K562 (cell line): ENCODE data around the gene MACROH2A2. TPM values are rescaled to one million over a fixed set of nuclear protein-coding genes. Genes with fewer than 3 reads are reported as not detected.

Experiments
- BMI1 ChIP-seq: fragments of 150-350 bp; IDR thresholded peaks from 2 replicates; pipeline ENCODE4 v1.6.1; 2014; ENCODE audit warnings: low read length
- CREM ChIP-seq: IDR thresholded peaks from 2 replicates; pipeline ENCODE4 v1.6.1; 2014; ENCODE audit warnings: antibody characterized with exemption, low read depth
- CTCF ChIP-seq, 3 experiments: IDR thresholded peaks in 2 of 3; conservative IDR thresholded peaks in 1 of 3; 2 replicates each; pipeline ENCODE4 v1.5.1; 2011 to 2012; ENCODE audit warnings: low read length in 3 of 3, mild to moderate bottlenecking in 3 of 3, control low read depth in 2 of 3, improper control_type of control experiment in 1 of 3, inconsistent platforms in 1 of 3, low read depth in 1 of 3, mixed read lengths in 1 of 3, moderate library complexity in 1 of 3; ENCODE audit not compliant: insufficient read depth in 2 of 3
- CTCFL ChIP-seq: IDR thresholded peaks from 2 replicates; pipeline ENCODE4 v1.6.1; 2011; ENCODE audit warnings: borderline replicate concordance, low read depth, mild to moderate bottlenecking, moderate library complexity, low read length; ENCODE audit not compliant: insufficient read depth, poor library complexity, severe bottlenecking
- FOXK1 ChIP-seq: sonication (generic); formaldehyde crosslinking; IDR thresholded peaks from 2 replicates; pipeline ENCODE4 v1.8.0; 2022; ENCODE audit warnings: missing genetic modification reagents, mild to moderate bottlenecking, borderline replicate concordance
- KLF6 ChIP-seq: fragments of 250-450 bp; sonication (Bioruptor Pico); IDR thresholded peaks from 2 replicates; pipeline ENCODE4 v1.4.0; 2020; ENCODE audit warnings: mild to moderate bottlenecking, moderate library complexity, borderline replicate concordance
- REST ChIP-seq, 2 experiments: fragments of 450-650 bp; formaldehyde crosslinking in 1 of 2; IDR thresholded peaks; 2 replicates each; pipeline versions ENCODE4 v1.4.0 to v1.6.1; 2014 to 2020; ENCODE audit warnings: mild to moderate bottlenecking in 2 of 2, borderline replicate concordance in 1 of 2, low read depth in 1 of 2
- SMC3 ChIP-seq: conservative IDR thresholded peaks from 2 replicates; pipeline ENCODE4 v1.6.1; 2011; ENCODE audit warnings: low read depth, low read length, improper control_type of control experiment; ENCODE audit not compliant: insufficient read depth
- TFAP4 ChIP-seq: sonication (generic); formaldehyde crosslinking; IDR thresholded peaks from 2 replicates; pipeline ENCODE4 v1.8.0; 2022; ENCODE audit warnings: missing genetic modification reagents, mild to moderate bottlenecking, moderate library complexity, borderline replicate concordance
- XRCC5 ChIP-seq: fragments of 200-400 bp; formaldehyde crosslinking; IDR thresholded peaks from 2 replicates; pipeline ENCODE4 v1.6.1; 2017; ENCODE audit warnings: low read depth, mild to moderate bottlenecking, low read length
- ZNF143 ChIP-seq: sonication (generic); formaldehyde crosslinking; IDR thresholded peaks from 2 replicates; pipeline ENCODE4 v1.9.0; 2022; ENCODE audit warnings: mild to moderate bottlenecking, missing genetic modification reagents
- ZNF23 ChIP-seq: fragments of 250-450 bp; sonication (Bioruptor Pico); IDR thresholded peaks from 2 replicates; pipeline ENCODE4 v1.4.0; 2020; ENCODE audit warnings: mild to moderate bottlenecking
- polyA plus RNA-seq, 8 experiments: library from polyadenylated mRNA; depleted of rRNA in 4 of 8; stranded (reverse) in 5 of 8; unstranded in 3 of 8; fragments of >200 nt; fragmentation: Nextera tagmentation in 2 of 8; fragmentation: Illumina TruSeq in 1 of 8; extraction: Ambion mirVana in 2 of 8; extraction: Trizol in 1 of 8; gene quantifications; 2 replicates each; pipeline versions ENCODE4 v1.2.1 to v1.2.3, GENCODE V29; 2011 to 2014; ENCODE audit warnings: inconsistent platforms in 1 of 8, missing spikeins in 1 of 8
- total RNA-seq, 7 experiments: library from RNA; depleted of rRNA in 6 of 7; stranded (reverse); fragments of >200 nt in 6 of 7; fragmentation: Illumina TruSeq in 2 of 7; extraction: Trizol in 2 of 7; gene quantifications; 2 replicates each; pipeline versions ENCODE4 v1.2.1 to v1.2.3, GENCODE V29; 2011 to 2021; ENCODE audit warnings: low replicate concordance in 1 of 7

Gene MACROH2A2
- total and polyA plus RNA-seq, 9 of the 15 experiments (the other 6 are each of a cell fraction or from before 2014, with no cell fraction given) = 0.07 TPM; not detected in 8

- peak; percentile 28; the same call in 1 of the 2 replicates for TF ChIP-seq REST (IDR thresholded peaks at IDR 0.05; ENCODE audit: borderline replicate concordance)
- TF ChIP-seq REST (CRISPR knock-in tag; IDR thresholded peaks at IDR 0.05; ENCODE audit: low read depth) = no peak
- TF ChIP-seq BMI1 = no peak
- TF ChIP-seq FOXK1 = no peak
- 0 out of 2 replicates have a peak, but pooled peaks have one; percentile 36 for TF ChIP-seq SMC3
- TF ChIP-seq CTCF (IDR thresholded peaks at IDR 0.05 in 2 of 3, conservative IDR thresholded peaks at IDR 0.05 in 1 of 3; ENCODE audit: insufficient read depth in 2 of 3, low read depth in 1 of 3, low read length in 3 of 3) = peak; percentile 85 to 97 (median 89)
- no peak for TF ChIP-seq ZNF23 (CRISPR knock-in tag)
- no peak for TF ChIP-seq KLF6 (CRISPR knock-in tag)
- peak; percentile 49 for TF ChIP-seq CREM
- peak; percentile 41; the same call in 1 of the 2 replicates for TF ChIP-seq XRCC5
- peak; percentile 62 for TF ChIP-seq CTCFL
- peak; percentile 46; the same call in 1 of the 2 replicates for TF ChIP-seq TFAP4 (CRISPR knock-in tag)
- TF ChIP-seq ZNF143 = no peak
These were observed 63.5 kb downstream of the MACROH2A2 start (continued) for GRCh38 chr10:70115948-70116682.
